GM21717 (cell line): Measurements from ENCODE around the gene CHADL.
A peak's percentile ranks its signal among the peaks of the same experiment; 100 is the strongest.
"Not testable (repeated sequence)": the region's sequence is repeated elsewhere in the genome, so short reads cannot be mapped to it uniquely, and the experiment has no call there.

Source experiments
- ATAC-seq: cut with Tn5 transposase; IDR thresholded peaks from one replicate; pipeline ENCODE4 v1.9.1; 2021; ENCODE audit warnings: mild to moderate bottlenecking, moderate library complexity; ENCODE audit not compliant: unreplicated experiment

Gene CHADL, protein sequence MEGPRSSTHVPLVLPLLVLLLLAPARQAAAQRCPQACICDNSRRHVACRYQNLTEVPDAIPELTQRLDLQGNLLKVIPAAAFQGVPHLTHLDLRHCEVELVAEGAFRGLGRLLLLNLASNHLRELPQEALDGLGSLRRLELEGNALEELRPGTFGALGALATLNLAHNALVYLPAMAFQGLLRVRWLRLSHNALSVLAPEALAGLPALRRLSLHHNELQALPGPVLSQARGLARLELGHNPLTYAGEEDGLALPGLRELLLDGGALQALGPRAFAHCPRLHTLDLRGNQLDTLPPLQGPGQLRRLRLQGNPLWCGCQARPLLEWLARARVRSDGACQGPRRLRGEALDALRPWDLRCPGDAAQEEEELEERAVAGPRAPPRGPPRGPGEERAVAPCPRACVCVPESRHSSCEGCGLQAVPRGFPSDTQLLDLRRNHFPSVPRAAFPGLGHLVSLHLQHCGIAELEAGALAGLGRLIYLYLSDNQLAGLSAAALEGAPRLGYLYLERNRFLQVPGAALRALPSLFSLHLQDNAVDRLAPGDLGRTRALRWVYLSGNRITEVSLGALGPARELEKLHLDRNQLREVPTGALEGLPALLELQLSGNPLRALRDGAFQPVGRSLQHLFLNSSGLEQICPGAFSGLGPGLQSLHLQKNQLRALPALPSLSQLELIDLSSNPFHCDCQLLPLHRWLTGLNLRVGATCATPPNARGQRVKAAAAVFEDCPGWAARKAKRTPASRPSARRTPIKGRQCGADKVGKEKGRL

DNA sequence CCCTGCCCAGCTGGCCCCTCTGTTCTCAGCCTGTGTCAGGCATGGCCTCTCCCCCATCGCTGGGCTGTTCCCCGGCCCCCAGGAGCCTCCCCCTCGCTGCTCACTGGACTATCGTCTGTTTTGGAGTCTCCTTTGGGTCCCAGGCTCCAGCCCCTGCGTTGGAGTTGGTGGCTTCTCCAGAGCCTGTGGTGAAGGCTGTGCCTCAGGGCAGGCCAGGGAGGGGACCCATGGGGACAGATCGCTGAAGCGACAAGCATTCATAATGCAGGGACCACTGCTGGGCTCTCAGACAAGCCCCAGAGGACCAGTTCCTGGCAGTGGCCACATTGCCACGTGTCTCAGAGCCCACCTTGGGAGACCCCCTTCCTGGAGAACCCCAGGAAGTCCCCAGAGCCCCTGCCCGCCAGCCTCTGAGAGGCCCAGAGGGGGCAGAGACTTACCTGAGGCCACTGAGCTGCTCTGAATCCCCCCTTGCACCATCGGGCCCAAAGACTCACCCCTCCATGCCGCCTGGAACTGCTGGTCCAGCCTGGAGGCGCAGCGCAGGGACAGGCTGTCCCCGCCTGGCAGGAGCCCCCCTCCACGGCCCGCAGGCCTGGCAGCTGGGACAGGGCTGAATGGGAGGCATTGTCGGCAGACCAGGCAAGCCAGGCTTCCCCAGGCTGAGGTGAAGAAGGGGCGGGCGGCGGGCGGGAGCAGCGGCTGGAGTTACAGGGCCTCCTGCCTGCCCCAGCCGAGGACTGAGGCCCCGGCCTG lies at the start of gene CHADL:
Gene CHADL (minus strand): TSS at position 555 of the 756 bp plus-strand sequence. CDS start 50 bp downstream, at position 505.
- ATAC-seq = no peak

DNA sequence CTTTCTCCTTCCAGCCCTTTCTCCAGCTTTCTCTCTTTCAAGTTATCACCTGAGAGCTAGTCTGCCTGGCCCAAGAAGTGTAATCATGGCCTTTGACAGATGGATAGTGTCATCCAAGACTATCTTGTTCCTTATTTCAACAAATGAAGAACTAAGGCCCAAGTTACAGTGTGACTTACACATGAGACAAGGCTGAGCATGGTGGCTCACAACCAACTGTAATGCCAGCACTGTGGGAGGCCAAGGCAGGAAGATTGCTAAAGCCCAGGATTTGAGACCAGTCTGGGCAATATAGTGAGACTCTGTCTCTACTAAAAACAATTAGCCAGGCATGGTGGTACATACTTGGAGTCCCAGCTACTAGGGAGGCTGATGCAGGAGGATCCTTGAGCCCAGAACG lies 48.9 kb upstream of the CHADL start:
- ATAC-seq = no peak

DNA sequence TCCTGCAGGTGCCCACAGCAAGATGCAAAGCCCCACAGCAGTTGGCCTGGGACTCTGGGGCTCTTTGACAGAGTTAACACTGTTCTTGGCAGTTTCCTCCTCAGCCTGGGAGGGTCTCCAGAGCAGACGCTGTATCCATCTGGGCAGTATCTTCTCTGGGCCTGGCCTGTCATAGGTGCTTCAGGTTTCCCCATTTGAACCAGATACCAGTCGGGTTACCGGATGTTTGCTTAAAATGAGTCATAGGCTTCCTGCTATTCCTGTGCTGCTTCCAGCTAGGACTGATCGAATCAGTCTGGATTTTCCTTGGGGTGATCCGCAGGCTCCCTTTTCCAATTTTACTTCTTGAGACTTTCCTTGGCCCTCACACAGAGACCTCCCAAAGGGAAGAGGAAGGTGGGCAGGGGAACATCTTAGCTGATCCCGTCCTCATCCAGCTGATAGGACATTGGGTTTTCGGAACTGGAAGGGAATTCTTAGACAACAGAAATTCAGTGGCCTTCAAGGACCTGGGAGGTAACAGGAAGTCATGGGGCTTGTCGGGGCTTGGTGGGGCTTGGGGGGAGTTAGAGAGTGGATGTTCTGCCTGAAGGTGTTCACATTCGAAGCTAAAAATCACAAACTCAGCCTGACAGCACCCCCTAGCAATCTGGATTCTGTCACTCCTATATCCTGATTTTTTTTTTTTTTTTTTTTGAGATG lies 47.7 kb upstream of the CHADL start:
- no peak for ATAC-seq

DNA sequence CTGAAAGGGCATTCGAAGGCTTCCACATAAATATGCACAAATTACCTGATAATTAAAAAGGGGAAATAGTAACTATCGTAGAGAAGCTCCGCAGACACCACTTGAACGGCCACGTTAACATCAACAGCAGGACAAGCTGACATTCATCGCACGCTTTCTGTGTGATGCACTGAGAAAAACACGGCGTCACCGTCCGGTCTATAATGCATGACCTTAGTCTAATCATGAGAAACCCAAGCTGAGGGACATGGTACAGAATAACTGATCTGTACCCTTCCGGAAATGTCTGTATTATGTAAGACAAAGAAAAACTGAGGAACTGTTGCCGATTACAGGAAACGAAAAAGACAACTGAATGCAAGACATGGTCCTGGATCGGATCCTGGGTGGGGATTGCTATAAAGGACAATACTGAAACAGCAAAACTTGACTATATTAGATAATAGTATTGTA lies 45.9 kb upstream of the CHADL start:
- peak; percentile 18 for ATAC-seq

DNA sequence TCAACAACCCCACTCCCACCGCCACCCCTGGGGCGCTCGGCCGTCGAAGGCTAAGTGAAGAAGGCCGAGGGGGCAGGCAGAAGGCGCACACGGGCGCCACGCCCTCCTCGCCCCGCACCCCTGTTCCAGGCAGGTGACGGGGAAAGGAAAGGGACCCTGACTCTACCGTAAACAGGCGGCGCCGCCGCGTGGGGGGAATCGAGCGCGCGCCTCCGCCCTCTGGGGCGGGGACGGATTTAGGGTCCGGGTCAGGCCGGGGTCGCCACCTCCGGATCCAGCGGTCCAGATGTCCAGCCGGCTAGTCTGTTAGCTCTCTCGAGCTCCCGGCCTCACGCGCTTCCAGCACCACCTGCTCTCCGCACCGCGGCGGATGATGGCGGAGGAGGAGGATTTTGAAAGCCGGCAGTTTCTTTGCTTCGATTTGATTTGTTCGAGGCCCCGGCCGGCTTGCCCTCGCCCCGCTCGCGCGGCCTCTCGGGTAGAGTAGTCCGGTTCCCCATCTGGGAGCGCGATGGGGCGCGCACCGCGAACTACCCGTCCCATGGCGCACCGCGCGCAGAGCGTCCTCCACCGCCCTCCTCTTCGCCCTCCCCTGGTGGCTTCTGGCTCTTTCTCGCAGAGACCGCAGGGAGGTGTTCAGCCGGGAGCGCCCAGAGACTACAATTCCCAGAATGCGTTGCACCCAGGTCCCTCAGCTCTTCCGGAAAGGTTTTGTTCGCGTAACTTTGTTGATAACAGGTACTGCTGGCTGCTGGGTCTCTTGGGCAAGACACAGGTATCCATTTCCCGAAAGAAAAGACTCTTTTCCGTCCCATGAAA lies 45.3 kb upstream of the CHADL start, which contains the start of gene RANGAP1:
Gene RANGAP1 (minus strand): TSS at position 368 of the 819 bp plus-strand sequence. CDS start 5,143 bp downstream, outside the sequence.
- peak; percentile 91 for ATAC-seq

DNA sequence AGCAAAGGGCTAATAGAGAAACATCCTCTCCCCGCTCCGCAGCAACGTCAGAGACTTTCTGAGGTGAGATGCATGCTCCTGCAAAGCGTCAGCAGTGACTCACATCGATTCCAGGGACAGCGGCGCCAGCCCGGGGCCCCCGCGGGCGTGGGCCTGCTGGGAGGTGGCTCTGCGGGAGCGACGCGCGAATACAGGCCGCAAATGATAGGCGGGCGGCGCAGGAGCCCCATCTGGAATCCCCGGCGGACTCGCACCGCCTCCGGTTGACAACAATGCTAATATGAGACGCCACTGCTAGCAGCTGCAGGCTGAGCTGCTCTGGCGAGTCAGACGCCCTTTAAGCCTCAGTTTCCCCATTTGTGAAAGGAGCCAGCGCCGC lies 44.7 kb upstream of the CHADL start:
- peak; percentile 25 for ATAC-seq

DNA sequence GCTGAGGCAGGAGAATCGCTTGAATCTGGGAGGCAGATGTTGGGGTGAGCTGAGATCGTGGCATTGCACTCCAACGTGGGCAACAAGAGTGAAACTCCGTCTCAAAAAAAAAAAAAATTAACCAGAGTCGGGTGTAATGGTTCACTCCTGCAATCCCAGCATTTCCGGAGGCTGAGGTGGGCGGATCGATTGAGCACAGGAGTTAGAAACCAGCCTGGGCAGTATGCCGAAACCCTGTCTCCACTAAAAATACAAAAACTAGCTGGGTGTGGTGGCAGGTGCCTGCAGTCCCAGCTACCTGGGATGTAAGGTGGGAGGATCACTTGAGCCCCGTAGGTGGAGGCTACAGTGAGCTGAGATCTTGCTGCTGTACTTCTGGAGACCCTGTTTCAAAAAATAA lies 43.7 kb upstream of the CHADL start:
- no peak for ATAC-seq

DNA sequence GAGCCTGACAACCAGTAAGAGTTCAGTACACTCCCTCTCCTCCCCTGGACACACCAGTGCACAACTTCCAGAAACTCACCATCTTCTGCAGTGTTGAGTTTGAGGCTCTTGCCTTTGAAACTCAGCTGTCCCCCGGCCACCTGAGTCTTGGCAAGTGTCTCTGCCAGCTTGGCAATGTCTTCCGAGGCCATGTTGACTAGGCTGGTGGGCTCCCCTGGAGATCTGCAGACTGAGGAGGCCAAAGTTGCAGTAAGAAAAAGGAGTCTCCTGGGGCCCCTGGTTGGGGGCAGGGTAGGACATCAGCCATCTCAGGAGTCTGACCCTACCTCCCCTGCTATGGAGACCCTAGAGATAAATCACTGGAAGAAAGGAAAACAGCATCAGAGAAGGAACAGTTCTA lies 40.1 kb upstream of the CHADL start:
- ATAC-seq = no peak

DNA sequence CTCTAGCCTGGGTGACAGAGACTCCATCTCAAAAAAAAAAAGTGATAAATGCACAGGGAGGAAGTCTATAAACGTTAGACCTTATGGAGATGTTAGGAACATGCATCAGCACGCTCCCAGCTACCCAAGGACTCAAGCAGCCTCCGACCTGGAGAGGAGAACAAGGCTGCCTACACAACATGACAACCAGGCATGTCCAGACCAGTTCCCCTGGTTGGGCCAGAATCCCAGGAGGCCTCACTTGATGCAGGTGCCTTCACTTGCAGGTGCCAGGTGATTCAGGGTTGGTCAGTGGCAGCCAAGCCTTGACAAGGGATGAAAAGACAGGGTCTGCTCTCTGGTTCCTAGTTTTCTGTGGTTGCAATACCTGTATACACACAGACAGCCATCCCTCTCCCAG lies 39.3 kb upstream of the CHADL start:
- no peak for ATAC-seq

DNA sequence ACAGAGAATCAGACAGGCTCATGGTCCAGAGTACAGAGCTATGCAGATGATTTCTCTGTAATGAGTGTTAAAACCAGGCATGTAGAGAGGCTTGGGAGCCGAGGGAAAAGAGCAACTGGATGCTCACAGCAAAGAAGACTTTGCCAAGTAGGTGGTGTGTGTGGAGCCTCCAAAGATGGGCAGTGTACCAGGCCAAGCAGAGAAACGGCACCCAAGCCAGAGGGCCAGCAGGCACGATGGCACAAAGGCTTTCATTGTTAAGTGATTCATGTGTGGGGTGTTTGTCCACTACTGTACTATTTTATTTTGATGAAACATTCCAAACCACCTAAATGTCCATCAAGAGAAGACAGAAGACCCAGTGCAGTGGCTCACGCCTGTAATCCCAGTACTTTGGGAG lies 34.1 kb upstream of the CHADL start:
- no peak for ATAC-seq

DNA sequence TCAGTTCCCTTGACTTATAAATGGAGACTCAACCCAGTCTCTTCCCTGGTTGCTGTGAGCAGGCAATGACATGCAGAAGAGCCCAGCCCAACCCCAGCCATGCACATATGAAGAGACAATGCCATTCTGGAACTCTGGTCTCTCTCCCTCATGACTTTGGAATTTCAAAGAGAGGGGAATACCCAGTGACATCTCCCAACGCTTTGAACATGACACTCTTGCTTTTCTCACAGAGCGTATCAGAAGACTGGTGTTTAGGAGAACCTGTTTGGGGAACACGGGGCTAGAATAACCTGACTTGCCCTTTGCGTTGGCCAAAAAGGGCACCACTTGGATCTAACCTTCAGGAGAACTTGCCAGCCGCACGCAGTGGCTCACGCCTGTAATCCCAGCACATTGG lies 32.4 kb upstream of the CHADL start:
- no peak for ATAC-seq

DNA sequence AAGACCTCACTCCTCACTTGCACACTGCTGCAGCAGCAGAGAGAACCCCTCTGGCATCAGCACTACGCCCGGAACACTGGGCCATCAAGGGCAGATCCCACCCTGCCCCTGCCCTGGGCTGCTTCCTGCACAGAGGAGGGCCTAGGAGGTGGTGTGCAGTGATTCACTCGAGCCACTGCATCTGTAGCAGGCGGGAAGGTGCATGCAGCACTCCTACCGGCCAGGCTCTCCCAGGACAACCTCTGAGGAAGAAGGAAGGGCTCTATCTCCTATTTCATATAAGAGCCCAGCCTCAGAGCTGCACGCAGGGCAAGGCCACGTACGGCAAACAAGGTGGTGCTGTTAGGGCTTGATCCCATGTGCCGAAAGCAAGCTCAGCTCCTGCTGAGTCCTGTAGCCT lies 31.1 kb upstream of the CHADL start:
- no peak for ATAC-seq

DNA sequence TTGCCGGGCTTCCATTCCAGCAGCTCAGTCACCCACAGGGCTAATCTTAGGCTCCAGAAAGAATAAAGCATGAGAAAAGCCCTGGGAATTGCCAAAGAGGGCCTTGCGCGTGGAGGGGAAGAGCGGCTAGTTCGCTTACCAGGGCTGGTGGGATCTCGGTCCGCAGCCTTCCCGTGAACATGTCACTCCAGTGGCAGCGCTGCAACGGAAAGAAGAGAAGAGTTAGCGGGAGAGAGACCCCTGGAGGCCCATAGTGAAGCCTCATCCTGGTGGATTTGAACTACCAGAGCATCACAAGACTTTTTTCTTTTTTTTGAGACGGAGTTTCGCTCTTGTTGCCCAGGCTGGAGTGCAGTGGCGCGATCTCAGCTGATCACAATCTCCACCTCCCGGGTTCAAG lies 27.2 kb upstream of the CHADL start:
- ATAC-seq = no peak

DNA sequence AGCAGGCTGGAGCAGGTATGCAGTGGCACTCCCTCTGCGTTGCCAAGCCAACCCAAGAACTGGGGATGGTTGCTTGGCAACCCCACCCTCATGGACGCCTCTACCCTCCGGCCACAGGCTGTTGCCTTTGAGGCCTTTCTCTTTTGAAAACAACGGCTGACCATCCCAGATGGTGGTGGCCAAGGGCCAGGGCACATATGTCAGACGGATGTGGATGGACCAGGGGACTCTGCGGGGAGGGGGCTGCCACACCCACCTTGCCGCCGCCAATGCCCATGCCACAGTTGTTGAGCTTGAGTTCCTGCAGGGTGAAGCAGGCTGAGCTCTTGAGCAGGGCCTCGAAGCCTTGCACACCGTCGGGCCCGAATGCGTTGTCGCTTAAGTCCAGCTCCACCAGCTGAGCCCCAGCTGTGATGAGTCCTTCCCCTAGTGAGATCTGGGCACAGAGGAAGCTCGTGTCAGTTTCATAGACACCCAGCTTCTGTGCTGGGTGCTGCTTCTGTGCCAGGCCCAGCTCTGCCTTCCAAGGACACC lies 23.7 kb upstream of the CHADL start:
- ATAC-seq = no peak

DNA sequence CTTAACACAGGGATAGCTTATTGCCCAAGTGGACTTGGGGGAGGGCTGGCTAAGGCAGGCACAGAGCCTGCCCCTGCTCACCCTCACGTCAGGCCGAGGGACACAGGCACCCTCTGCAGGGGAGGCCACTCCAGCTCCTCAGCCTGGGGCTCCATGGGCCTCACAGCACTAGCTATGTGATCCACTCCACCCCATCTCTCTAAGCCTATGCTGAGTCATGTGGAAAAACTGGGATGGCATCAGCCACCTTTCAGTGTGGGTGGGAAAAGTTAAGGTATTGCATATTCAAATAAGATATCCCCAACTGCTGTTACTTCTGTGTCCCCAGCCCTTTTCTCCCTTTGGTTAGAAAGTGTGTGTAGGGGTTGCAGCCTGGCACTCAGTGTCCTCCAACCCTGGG lies 23.0 kb upstream of the CHADL start:
- no peak for ATAC-seq

DNA sequence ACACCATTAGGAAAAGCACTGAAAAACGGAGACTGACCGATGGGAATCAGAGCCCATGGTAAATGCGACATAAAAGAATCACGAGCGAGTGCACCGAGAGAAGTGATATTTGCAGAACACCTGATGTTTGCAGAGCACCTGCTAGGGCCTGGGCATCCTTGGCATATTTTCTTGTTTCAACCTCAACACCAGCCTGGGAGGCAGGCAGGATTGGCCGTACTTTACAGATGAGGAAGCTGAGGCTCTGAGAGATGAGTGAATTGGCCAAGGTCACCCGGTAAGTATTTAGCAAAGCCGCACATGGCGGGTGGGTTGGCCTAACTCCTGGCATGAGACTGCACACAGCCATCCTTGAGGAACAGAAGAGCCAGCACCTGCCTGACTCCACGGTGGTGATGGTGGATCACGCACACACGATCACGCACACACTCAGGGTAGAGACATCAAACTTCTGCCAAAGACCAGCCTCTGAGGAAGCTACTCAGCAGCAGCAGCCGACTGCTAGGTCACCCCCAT lies 21.6 kb upstream of the CHADL start:
- no peak for ATAC-seq

DNA sequence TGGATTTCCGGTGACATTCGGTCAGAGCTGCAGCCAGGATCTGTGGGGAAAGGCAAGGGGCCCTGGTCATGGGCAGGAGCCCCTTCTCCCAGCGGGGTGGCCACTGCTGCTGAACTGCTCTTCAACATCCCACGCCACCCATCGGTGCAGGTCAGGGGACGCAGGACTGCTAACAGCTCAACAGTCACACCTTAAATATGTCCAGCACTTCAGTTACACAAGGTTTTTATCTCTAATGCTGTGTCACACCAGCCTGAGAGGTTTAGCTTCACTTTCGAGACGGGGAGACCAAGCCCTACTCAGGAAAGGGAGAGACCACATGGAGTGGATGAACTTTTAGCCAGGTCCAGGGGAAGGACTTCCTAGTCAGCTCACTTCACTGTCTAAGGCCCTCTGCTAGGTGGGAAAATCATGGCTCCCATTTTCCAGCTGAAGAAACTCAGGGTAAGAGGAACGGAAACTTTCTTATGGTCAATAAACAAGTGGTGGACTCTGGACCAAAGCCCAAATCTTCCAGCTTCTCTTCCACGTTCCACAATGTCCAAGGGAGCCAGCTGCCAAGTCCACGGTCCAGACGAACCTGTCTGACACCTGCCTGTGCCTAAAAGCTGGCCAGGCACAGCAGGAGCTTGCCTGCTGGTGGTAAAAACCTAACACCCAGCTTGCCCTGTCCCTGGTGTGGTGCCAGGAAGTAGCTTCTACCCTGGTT lies 21.0 kb upstream of the CHADL start:
- no peak for ATAC-seq

DNA sequence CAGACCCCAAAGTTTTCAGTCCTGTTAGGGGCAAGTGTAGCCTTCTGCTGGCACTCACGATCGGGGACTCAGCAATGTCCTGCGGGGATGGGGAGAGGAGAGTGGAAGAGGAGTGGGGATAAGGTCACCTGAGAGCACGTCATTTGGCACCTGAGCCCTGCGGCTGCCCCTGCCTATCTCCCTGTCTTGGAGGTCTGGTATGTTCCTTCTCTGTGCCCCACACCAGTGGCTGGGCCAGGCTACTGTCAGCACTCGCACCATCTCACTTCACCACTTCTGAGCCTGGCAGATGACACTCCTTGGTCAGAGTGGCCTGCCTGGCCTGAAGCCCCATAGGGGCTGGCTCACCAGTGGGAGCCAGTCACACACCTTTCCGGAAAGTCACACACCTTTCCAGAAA lies 20.1 kb upstream of the CHADL start:
- ATAC-seq = no peak

DNA sequence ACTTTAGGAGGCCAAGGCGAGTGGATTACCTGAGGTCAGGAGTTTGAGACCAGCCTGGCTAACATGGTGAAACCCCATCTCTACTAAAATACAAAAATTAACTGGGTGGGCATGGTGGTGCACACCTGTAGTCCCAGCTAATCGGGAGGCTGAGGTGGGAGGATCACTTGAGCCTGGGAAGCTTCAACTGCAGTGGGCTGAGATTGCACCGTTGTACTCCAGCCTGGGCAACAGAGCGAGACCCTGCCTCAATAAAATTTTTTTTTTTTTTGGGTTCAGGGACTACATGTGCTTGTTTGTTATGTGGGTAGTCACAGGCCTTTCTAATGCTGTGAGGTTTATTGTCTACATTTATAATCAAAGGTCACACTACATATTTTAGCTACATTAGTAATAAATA lies 19.0 kb upstream of the CHADL start:
- not testable (repeated sequence) for ATAC-seq
